ENCODE data around the gene PHLDB1. TPM values are rescaled to one million over a fixed set of nuclear protein-coding genes. Genes with fewer than 3 reads are reported as not detected.
"Not testable (repeated sequence)": the region's sequence is repeated elsewhere in the genome, so short reads cannot be mapped to it uniquely, and the experiment has no call there.

The PHLDB1 gene
- total RNA-seq, 6 donors from 2014 or later, result 45.5 to 188 (median 100) TPM

DNA sequence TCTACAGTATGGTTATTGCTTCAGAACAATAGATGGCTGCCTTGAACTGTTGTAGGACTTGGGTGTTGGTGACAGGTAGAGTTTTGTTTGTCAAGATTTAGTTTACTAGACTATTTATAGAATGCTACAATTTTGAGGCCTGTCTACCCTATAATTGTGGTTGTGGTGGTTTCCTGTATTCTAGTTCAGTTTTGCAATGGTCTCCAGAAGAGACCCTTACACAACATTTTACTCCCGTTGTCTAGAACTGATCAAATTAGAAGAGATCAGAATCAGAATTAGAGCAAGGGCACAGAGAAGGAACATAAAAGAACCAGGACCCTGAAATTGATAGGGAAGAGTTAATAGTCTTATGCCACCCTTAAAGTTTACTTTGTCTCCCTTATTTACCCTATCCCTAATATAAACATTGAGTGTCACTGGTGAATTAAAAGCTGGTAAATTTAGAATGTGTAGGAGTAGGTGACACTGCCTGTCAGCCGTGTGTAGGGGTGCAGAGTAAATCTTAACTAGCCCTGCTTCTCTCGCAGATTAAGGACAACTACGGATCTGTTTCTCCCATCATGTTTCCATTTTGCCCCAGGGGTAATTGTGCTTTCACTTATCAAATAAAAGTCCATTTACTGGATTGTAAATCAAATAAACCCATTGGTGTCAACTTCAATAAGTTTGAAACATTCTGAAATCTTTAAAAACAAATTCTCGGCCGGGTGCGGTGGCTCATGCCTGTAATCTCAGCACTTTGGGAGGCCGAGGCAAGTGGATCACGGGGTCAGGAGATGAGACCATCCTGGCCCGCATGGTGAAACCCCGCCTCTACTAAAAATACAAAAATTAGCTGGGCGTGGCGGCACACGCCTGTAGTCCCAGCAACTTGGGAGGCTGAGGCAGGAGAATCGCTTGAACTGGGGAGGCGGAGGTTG is 10.9 kb upstream of the PHLDB1 start:
- TF ChIP-seq POLR2AphosphoS5 (IDR thresholded peaks at IDR 0.05) (no peak), EP300 (IDR thresholded peaks at IDR 0.05) (no peak), POLR2A (IDR thresholded peaks at IDR 0.05) (no peak), CTCF (IDR thresholded peaks at IDR 0.05) (no peak)
- Histone ChIP-seq H3K9me3 (no peaks in the 10 kb centered on the region), H3K4me3 (no peak overlapping the region), H3K27me3 (no peaks in the 10 kb centered on the region), H3K36me3 (peaks cover 39 to 99% (median 92%) of the 10 kb centered on the region in 4 donors), H3K4me1 (peaks cover 0 to 4% (median 2%) of the 10 kb centered on the region in 4 donors), H3K27ac (no peak overlapping the region)
- ATAC-seq (ENCODE audit: low FRiP score in 2 of 2), result no peak
- 87 to 91% methylated on average over 16 of the region's 16 CpGs for WGBS, 2 donors
- no peak for DNase-seq

GRCh38 chr11:118597556-118597955 is 9.9 kb upstream of the PHLDB1 start:
- ATAC-seq (ENCODE audit: low FRiP score in 2 of 2), result no peak
- no peaks in the 10 kb centered on the region for H3K27me3 ChIP-seq
- H3K36me3 ChIP-seq, result peaks cover 43 to 99% (median 90%) of the 10 kb centered on the region in 4 donors
- WGBS, 2 donors, result 93 to 95% methylated on average over 9 of the region's 9 CpGs
- DNase-seq, result no peak
- H3K27ac ChIP-seq, result no peak overlapping the region
- peaks cover 0 to 4% (median 2%) of the 10 kb centered on the region in 4 donors for H3K4me1 ChIP-seq
- H3K4me3 ChIP-seq, result no peak overlapping the region
- TF ChIP-seq POLR2A (IDR thresholded peaks at IDR 0.05), result no peak
- TF ChIP-seq POLR2AphosphoS5 (IDR thresholded peaks at IDR 0.05), result no peak
- no peak for TF ChIP-seq CTCF (IDR thresholded peaks at IDR 0.05)
- TF ChIP-seq EP300 (IDR thresholded peaks at IDR 0.05), result no peak
- no peaks in the 10 kb centered on the region for H3K9me3 ChIP-seq

DNA sequence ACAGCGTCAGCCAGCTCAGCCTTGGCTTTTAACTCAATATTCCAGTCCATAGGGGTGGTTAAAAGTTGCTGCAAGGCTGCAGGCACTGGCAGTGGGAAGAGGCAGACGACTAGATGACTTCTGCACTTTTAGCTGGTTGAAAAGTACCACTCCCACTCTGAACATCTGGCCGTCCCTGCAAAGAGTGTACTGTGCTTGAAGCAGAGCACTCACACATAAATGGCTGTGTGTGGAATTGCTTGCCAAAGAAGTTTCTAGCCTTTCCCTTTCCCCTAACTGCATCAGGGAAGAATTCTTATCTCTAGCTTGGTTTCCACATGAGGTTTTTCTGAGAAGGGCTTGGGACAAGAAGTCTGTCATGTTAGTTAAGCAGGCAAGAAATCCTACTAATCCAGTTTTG is 5.1 kb upstream of the PHLDB1 start:
- H3K4me1 ChIP-seq, result peaks cover 12 to 23% (median 18%) of the 10 kb centered on the region in 4 donors
- H3K27ac ChIP-seq, result no peak overlapping the region
- 63 to 76% methylated on average over 3 of the region's 3 CpGs for WGBS, 2 donors
- no peak for TF ChIP-seq CTCF (IDR thresholded peaks at IDR 0.05)
- TF ChIP-seq POLR2A (IDR thresholded peaks at IDR 0.05), result no peak
- no peak for TF ChIP-seq EP300 (IDR thresholded peaks at IDR 0.05)
- TF ChIP-seq POLR2AphosphoS5 (IDR thresholded peaks at IDR 0.05), result no peak
- H3K9me3 ChIP-seq, result no peaks in the 10 kb centered on the region
- DNase-seq, result no peak
- H3K4me3 ChIP-seq, result no peak overlapping the region
- H3K36me3 ChIP-seq, result peaks cover 21 to 58% (median 47%) of the 10 kb centered on the region in 4 donors
- no peaks in the 10 kb centered on the region for H3K27me3 ChIP-seq
- ATAC-seq (ENCODE audit: low FRiP score in 2 of 2), result peak in 1 of 2 donors; percentile 54

DNA sequence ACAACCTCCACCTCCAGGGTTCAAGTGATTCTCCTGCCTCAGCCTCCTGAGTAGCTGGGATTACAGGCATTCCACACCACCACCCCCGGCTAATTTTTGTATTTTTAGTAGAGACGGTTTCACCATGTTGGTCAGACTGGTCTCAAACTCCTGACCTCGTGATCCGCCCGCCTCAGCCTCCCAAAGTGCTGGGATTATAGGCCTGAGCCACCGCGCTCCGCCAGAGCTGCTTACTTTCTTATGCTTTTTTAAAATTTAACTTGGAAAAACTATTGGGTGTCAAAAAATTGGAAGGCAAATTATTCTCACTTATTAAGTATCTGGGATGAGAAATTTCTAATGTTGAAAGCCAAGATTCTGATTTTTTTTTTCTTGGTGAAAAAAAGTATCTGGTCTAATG is 3.7 kb upstream of the PHLDB1 start:
- Histone ChIP-seq H3K36me3 (peaks cover 21 to 44% (median 36%) of the 10 kb centered on the region in 4 donors), H3K27ac (peak overlapping the region in 1 of 4 donors; percentile 96)
- not testable (repeated sequence) for H3K27me3 ChIP-seq

GRCh38 chr11:118604566-118604965 is 2.8 kb upstream of the PHLDB1 start:
- H3K4me1 ChIP-seq, result peaks cover 30 to 39% (median 33%) of the 10 kb centered on the region in 4 donors
- no peak for TF ChIP-seq CTCF (IDR thresholded peaks at IDR 0.05)
- TF ChIP-seq POLR2AphosphoS5 (IDR thresholded peaks at IDR 0.05), result no peak
- no peak for TF ChIP-seq POLR2A (IDR thresholded peaks at IDR 0.05)
- no peak for TF ChIP-seq EP300 (IDR thresholded peaks at IDR 0.05)
- DNase-seq, result no peak

More for the DNA sequence above, 3.7 kb upstream of the PHLDB1 start:
- DNase-seq; ATAC-seq (ENCODE audit: low FRiP score in 2 of 2); H3K9me3 ChIP-seq; H3K4me3 ChIP-seq: not testable (repeated sequence)
- 86 to 92% methylated on average over 8 of the region's 8 CpGs for WGBS, 2 donors
- H3K4me1 ChIP-seq, result peaks cover 21 to 30% (median 27%) of the 10 kb centered on the region in 4 donors

More at GRCh38 chr11:118604566-118604965, 2.8 kb upstream of the PHLDB1 start:
- ATAC-seq (ENCODE audit: low FRiP score in 2 of 2), result no peak
- Histone ChIP-seq H3K36me3 (peaks cover 19 to 36% (median 27%) of the 10 kb centered on the region in 4 donors), H3K4me3 (no peak overlapping the region), H3K27ac (peak overlapping the region; percentile 31 to 96 (median 60)), H3K9me3 (no peaks in the 10 kb centered on the region), H3K27me3 (peaks cover 0 to 5% (median 0%) of the 10 kb centered on the region in 4 donors)
- WGBS, 2 donors, result 59 to 78% methylated on average over 3 of the region's 3 CpGs

Measured in upper lobe of left lung (tissue), 6 donors.